B cell (primary cell): ENCODE measurements around the gene LY9.

ENCODE experiments used
- EZH2 ChIP-seq: IDR thresholded peaks from 2 replicates; pipeline ENCODE4 v1.6.1; 2012; ENCODE audit warnings: borderline replicate concordance, low read depth, mild to moderate bottlenecking, moderate library complexity, low read length; ENCODE audit not compliant: insufficient read depth, poor library complexity, severe bottlenecking
- TF ChIP-seq, protein P1 (sequence below): fragments of 200-600 bp; IDR thresholded peaks from one replicate; pipeline ENCODE4 v1.8.0; 2022; ENCODE audit warnings: antibody characterized with exemption, mild to moderate bottlenecking

DNA sequence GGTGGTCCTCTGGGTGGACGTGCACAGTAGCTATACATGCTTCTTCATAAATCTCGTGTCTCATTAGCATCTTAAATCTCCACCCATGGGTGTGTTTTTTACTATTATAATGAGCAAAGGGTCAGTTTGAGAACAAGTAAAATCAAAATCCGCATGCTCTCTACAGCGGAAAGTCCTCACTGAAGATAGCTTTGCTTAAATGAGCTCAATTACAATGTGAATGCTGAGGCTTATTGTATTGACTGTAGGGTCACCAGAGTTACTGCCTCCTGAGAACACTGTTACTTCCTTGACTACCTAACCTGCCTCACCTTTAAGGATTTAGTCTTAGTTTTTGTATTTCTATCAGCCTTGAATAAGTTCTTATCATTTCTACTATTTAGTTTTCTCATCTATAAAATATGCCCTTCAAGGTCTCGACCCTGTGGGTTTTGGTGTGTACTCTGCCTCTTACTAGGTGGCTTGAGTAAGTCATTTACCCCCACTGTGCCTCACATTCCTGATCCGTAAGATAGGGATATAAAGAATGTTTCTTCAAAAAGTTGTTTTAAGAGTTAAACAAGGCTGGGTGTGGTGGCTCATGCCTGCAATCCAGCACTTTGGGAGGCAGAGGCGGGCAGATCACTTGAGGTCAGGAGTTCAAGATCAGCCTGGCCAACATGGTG, 49.0 kb upstream of the LY9 start:
- TF ChIP-seq, protein P1, sequence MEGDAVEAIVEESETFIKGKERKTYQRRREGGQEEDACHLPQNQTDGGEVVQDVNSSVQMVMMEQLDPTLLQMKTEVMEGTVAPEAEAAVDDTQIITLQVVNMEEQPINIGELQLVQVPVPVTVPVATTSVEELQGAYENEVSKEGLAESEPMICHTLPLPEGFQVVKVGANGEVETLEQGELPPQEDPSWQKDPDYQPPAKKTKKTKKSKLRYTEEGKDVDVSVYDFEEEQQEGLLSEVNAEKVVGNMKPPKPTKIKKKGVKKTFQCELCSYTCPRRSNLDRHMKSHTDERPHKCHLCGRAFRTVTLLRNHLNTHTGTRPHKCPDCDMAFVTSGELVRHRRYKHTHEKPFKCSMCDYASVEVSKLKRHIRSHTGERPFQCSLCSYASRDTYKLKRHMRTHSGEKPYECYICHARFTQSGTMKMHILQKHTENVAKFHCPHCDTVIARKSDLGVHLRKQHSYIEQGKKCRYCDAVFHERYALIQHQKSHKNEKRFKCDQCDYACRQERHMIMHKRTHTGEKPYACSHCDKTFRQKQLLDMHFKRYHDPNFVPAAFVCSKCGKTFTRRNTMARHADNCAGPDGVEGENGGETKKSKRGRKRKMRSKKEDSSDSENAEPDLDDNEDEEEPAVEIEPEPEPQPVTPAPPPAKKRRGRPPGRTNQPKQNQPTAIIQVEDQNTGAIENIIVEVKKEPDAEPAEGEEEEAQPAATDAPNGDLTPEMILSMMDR, result no peak
- TF ChIP-seq EZH2, result no peak
